GM23338 (cell line): ENCODE measurements around the gene SUCLG2. TPM values are rescaled to one million over a fixed set of nuclear protein-coding genes. Genes with fewer than 3 reads are reported as not detected.

Source experiments
- ATAC-seq: fragments of 200-7000 bp; cut with Tn5 transposase; 3 replicates; pipeline ENCODE4 v1.9.1; 2020
- DNase-seq: peaks from one replicate; pipeline ENCODE4 v3.0.0-alpha.2; 2015; ENCODE audit warnings: low spot score
- H2AFZ ChIP-seq: fragments of 200-600 bp; sonication (generic); 2 replicates; pipeline ENCODE4 v1.8.0; 2016; ENCODE audit warnings: antibody characterized with exemption, mild to moderate bottlenecking, moderate library complexity
- H3F3A ChIP-seq: fragments of 200-600 bp; sonication (generic); replicated peaks from 2 replicates; pipeline ENCODE4 v1.8.0; 2017; ENCODE audit warnings: antibody characterized with exemption, mixed run types, low read depth
- H3K27ac ChIP-seq: fragments of 200-600 bp; sonication (generic); 2 replicates; pipeline ENCODE4 v1.6.1; 2016; ENCODE audit warnings: low read depth
- H3K27me3 ChIP-seq: fragments of 200-600 bp; sonication (generic); 2 replicates; pipeline ENCODE4 v1.8.0; 2016; ENCODE audit warnings: mild to moderate bottlenecking, mixed run types, moderate library complexity; ENCODE audit not compliant: insufficient read depth
- H3K36me3 ChIP-seq: fragments of 200-600 bp; sonication (generic); 2 replicates; pipeline ENCODE4 v1.8.0; 2016; ENCODE audit warnings: mild to moderate bottlenecking; ENCODE audit not compliant: insufficient read depth
- H3K4me1 ChIP-seq: fragments of 200-600 bp; sonication (generic); 2 replicates; pipeline ENCODE4 v1.8.0; 2016; ENCODE audit warnings: mild to moderate bottlenecking, moderate library complexity; ENCODE audit not compliant: insufficient read depth
- H3K4me2 ChIP-seq: fragments of 200-600 bp; sonication (generic); 2 replicates; pipeline ENCODE4 v1.7.1; 2017; ENCODE audit warnings: mixed run types
- H3K4me3 ChIP-seq: fragments of 200-600 bp; sonication (generic); 2 replicates; pipeline ENCODE4 v1.6.1; 2016; ENCODE audit warnings: mixed run types
- H3K79me2 ChIP-seq: fragments of 200-600 bp; sonication (generic); replicated peaks from 2 replicates; pipeline ENCODE4 v1.8.0; 2017; ENCODE audit warnings: mild to moderate bottlenecking; ENCODE audit not compliant: insufficient read depth
- H3K9me2 ChIP-seq: fragments of 200-600 bp; sonication (generic); 2 replicates; pipeline ENCODE4 v1.8.0; 2017; ENCODE audit not compliant: insufficient read depth
- H4K20me1 ChIP-seq: fragments of 200-600 bp; sonication (generic); replicated peaks from 2 replicates; pipeline ENCODE4 v1.8.0; 2017; ENCODE audit warnings: mild to moderate bottlenecking; ENCODE audit not compliant: insufficient read depth
- H3K27ac Mint-ChIP-seq: 2 replicates; pipeline ENCODE4 v1.8.0; 2020; ENCODE audit warnings: inconsistent platforms, mild to moderate bottlenecking, moderate library complexity, mixed read lengths
- H3K27me3 Mint-ChIP-seq: 3 replicates; pipeline ENCODE4 v1.8.0; 2022; ENCODE audit warnings: low read depth, mild to moderate bottlenecking, moderate library complexity, mixed read lengths, inconsistent platforms; ENCODE audit not compliant: insufficient read depth, poor library complexity
- H3K36me3 Mint-ChIP-seq: 3 replicates; pipeline ENCODE4 v1.8.0; 2021; ENCODE audit warnings: low read depth, mild to moderate bottlenecking, inconsistent platforms, moderate library complexity, mixed read lengths
- H3K4me1 Mint-ChIP-seq: 3 replicates; pipeline ENCODE4 v1.8.0; 2020; ENCODE audit warnings: mild to moderate bottlenecking, inconsistent platforms, mixed read lengths
- H3K4me3 Mint-ChIP-seq: 3 replicates; pipeline ENCODE4 v1.8.0; 2021; ENCODE audit warnings: moderate library complexity, mild to moderate bottlenecking, inconsistent platforms, mixed read lengths
- H3K9me3 Mint-ChIP-seq: 3 replicates; pipeline ENCODE4 v1.8.0; 2020; ENCODE audit warnings: moderate library complexity, mild to moderate bottlenecking, inconsistent platforms, mixed read lengths
- CREB1 ChIP-seq: fragments of 250-450 bp; sonication (Bioruptor Pico); IDR thresholded peaks from 2 replicates; pipeline ENCODE4 v1.5.0; 2020; ENCODE audit warnings: low read depth, mild to moderate bottlenecking, moderate library complexity
- CTCF ChIP-seq, 2 experiments: fragments of 200-600 bp in 1 of 2; sonication (generic) in 1 of 2; conservative IDR thresholded peaks; 2 replicates each; pipeline versions ENCODE4 v1.5.1 to v1.6.1; 2016 to 2017; ENCODE audit warnings: antibody characterized with exemption in 2 of 2, low read depth in 2 of 2, mild to moderate bottlenecking in 2 of 2, moderate library complexity in 1 of 2
- ETS1 ChIP-seq: IDR thresholded peaks from 2 replicates; pipeline ENCODE4 v1.6.1; 2016; ENCODE audit warnings: antibody characterized with exemption
- EZH2phosphoT487 ChIP-seq: fragments of 200-600 bp; sonication (generic); IDR thresholded peaks from one replicate; pipeline ENCODE4 v1.8.1; 2018; ENCODE audit warnings: antibody characterized with exemption; ENCODE audit not compliant: unreplicated experiment
- JUNB ChIP-seq: IDR thresholded peaks from one replicate; pipeline ENCODE4 v1.6.1; 2016; ENCODE audit warnings: antibody characterized with exemption; ENCODE audit not compliant: unreplicated experiment
- POLR2AphosphoS5 ChIP-seq: IDR thresholded peaks from 2 replicates; pipeline ENCODE4 v1.6.1; 2016; ENCODE audit warnings: antibody characterized with exemption, low read depth
- ZNF114 ChIP-seq: fragments of 250-450 bp; sonication (Bioruptor Pico); IDR thresholded peaks from 2 replicates; pipeline ENCODE4 v1.5.0; 2020; ENCODE audit warnings: mild to moderate bottlenecking, moderate library complexity
- ZNF331 ChIP-seq: fragments of 250-450 bp; sonication (Bioruptor Pico); IDR thresholded peaks from 2 replicates; pipeline ENCODE4 v1.5.0; 2020; ENCODE audit warnings: low read depth, mild to moderate bottlenecking, moderate library complexity
- ZNF462 ChIP-seq: fragments of 250-450 bp; sonication (Bioruptor Pico); IDR thresholded peaks from 2 replicates; pipeline ENCODE4 v1.5.0; 2020; ENCODE audit warnings: mild to moderate bottlenecking, moderate library complexity
- polyA plus RNA-seq: library from polyadenylated mRNA; unstranded; fragments of >200 nt; fragmentation: Nextera tagmentation; extraction: Ambion mirVana; gene quantifications from 2 replicates; pipeline ENCODE4 v1.2.1, GENCODE V29; 2016
- total RNA-seq: library from RNA; depleted of rRNA; stranded (reverse); fragments of >200 nt; shearing (Covaris generic); gene quantifications from 2 replicates; pipeline ENCODE4 v1.2.3, GENCODE V29; 2014

SUCLG2 gene
- total and polyA plus RNA-seq, 2 experiments from 2014 or later, result 29.3 to 39.0 TPM

GRCh38 chr3:67458896-67459530 lies 195.4 kb downstream of the SUCLG2 start (continued):
- TF ChIP-seq CTCF (conservative IDR thresholded peaks at IDR 0.05; ENCODE audit: low read depth in 2 of 2) (no peak), POLR2AphosphoS5 (no peak), ETS1 (no peak), ZNF331 (CRISPR knock-in tag) (no peak), EZH2phosphoT487 (no peak), JUNB (no peak)

GRCh38 chr3:67458408-67458807 lies 196.0 kb downstream of the SUCLG2 start:
- Histone ChIP-seq H3K4me3 (no peak overlapping the region), H3K4me1 (no peaks in the 10 kb centered on the region), H3K27me3 (no peaks in the 10 kb centered on the region), H2AFZ (no peak overlapping the region), H3K9me2 (no peaks in the 10 kb centered on the region), H3K27ac (no peak overlapping the region), H3F3A (no peaks in the 10 kb centered on the region), H3K4me2 (no peak overlapping the region), H4K20me1 (no peaks in the 10 kb centered on the region), H3K36me3 (no peaks in the 10 kb centered on the region), H3K79me2 (no peaks in the 10 kb centered on the region)
- Mint-ChIP-seq H3K36me3 (no peaks in the 10 kb centered on the region), H3K4me1 (peaks cover 8% of the 10 kb centered on the region; the same call in 2 of the 3 replicates), H3K27ac (no peak overlapping the region), H3K9me3 (no peaks in the 10 kb centered on the region), H3K4me3 (no peak overlapping the region), H3K27me3 (no peaks in the 10 kb centered on the region)
- ATAC-seq (no peak), DNase-seq (no peak)
- TF ChIP-seq CTCF (conservative IDR thresholded peaks at IDR 0.05; ENCODE audit: low read depth in 2 of 2) (no peak), JUNB (no peak), EZH2phosphoT487 (no peak), CREB1 (CRISPR knock-in tag) (no peak), ZNF114 (CRISPR knock-in tag) (no peak), ZNF462 (CRISPR knock-in tag) (no peak)
